GM20431 (cell line): Measurements from ENCODE around the gene OR4K17.
"Not testable (repeated sequence)": the region's sequence is repeated elsewhere in the genome, so short reads cannot be mapped to it uniquely, and the experiment has no call there.

Experiments used
- in situ Hi-C: fragments of 300-500 bp; cut with MseI, MboI; formaldehyde crosslinking; loops from one replicate; pipeline ENCODE4 v1.15.0; 2020; ENCODE audit warnings: low sequenced_read_pairs; ENCODE audit not compliant: unreplicated experiment

The OR4K17 gene, protein sequence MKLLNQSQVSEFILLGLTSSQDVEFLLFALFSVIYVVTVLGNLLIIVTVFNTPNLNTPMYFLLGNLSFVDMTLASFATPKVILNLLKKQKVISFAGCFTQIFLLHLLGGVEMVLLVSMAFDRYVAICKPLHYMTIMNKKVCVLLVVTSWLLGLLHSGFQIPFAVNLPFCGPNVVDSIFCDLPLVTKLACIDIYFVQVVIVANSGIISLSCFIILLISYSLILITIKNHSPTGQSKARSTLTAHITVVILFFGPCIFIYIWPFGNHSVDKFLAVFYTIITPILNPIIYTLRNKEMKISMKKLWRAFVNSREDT

DNA sequence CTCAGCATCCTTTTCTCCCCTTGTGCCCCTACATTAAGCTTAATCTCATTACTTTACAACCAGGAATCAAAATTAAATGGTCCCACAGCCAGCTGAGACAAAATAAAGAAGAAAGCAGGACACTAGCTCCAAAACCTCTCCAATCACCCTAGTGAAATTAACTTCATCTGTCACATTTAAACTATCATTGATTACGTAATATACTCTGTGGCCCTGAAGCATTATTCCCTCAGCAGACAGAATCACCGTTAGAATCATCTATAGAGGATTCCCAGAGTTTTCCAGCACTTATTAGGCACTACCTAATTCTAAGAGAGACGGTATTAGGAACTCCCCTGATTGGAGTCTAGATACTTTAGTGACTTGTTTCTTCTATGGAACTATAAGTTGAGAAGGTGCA is at the start of gene OR4K17:
OR4K17 (plus strand) TSS at position 302 of the 400 bp plus-strand sequence. CDS start 6,761 bp downstream, outside the sequence.
- in situ Hi-C loops = no loop called here

DNA sequence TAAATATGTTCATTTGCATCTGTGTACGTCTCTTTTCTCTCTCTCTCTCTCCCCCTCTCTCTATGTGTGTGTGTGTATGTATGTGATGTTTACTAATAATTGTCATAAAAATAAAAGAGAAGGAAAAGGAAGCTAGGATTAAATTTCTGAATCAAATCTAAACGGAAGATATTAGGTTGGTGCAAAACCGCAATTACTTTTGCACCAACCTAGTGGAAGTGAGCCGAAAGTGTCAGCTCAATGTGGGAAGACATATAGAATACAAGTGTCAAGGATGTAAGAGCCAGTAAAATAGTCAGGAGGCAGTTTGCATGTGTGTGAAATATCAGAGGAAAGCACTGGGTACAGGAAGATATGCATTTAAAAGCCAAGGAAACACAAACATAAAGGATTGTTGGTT is 18.5 kb upstream of the OR4K17 start:
- in situ Hi-C loops = no loop called here

DNA sequence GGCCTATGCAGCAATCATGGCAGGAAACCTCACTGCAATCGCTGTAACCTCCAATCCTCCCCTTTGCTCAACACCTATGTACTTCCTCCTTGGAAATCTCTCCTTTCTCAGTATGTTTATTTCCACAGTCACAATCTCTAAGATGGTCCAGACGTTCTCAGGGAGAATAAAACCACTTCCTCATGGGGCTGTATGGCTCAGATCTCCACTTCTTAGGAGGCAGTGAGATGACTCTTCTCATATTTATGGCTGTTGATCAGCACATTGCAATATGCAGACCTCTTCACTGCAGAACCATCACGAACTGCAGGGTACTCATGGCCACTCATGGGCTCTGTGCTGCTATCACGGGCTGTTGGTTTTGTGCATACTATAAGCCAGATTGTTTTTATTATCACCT is 17.1 kb upstream of the OR4K17 start:
- in situ Hi-C loops = no loop called here

DNA sequence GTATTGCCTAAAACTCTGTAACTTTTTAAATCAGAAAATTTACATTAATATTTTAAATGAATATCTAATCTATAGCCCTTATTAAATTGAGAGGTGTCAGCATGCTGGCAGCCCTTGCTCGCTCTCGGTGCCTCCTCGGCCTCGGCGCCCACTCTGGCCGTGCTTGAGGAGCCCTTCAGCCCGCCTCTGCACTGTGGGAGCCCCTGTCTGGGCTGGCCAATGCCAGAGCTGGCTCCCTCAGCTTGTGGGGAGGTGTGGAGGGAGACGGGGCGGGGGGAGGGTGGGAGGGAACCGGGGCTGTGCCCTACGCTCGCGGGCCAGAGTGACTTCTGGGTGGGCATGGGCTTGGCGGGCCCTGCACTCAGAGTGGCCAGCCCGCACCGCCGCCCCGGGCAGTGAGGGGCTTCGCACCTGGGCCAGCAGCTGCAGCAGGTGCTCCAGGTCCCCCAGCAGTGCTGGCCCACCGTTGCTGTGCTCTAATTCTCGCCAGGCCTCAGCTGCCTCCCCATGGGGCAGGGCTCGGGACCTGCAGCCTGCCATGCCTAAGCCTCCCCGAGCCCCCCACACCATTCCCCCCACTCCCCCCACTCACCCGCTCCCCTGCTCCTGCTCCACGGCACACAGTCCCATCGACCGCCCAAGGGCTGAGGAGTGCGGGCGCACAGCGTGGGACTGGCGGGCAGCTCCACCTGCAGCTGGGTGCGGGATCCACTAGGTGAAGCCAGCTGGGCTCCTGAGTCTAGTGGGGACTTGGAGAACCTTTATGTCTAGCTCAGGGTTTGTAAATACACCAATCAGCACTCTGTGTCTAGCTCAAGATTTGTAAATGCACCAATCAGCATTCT is 11.4 kb upstream of the OR4K17 start:
- in situ Hi-C loops = not testable (repeated sequence)

DNA sequence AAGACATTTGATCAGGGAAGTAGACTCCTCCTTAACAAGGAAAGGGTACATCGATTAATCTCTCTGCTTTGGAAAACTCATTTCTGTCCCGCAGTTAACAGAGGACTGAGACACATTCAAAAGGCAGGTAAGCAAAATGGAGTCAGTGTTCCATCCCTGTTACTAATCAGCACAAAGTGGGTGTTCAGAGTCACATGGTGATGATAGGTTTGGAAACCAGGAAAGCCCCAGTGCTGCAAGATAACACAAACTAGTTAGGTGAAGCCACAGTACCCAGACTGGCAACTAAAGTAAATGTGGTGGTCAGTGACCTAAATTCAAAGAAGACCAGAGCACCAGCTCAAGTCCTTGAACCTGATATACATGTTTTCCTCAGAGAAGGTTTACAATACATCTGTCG is 1.8 kb downstream of the OR4K17 start:
- in situ Hi-C loops = no loop called here

DNA sequence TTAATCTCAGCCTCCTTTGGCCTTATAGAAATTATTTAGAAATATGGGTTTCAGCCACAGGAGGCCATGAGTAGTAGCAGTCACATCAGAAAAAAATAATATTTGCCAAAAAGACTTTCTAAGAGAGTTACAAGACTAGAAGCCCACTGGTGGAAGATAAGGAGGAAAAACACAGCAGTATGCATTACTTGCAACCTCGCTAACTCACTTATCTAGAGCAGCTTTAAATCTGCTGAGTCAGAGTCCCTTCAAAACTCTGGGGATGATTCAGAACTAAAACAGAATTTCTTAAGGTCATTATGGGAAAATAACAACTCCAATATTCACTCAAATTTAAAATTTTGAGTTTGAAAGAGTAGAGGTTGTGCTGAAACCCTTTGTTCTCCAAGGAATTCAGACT is 6.2 kb downstream of the OR4K17 start:
- in situ Hi-C loops = no loop called here

DNA sequence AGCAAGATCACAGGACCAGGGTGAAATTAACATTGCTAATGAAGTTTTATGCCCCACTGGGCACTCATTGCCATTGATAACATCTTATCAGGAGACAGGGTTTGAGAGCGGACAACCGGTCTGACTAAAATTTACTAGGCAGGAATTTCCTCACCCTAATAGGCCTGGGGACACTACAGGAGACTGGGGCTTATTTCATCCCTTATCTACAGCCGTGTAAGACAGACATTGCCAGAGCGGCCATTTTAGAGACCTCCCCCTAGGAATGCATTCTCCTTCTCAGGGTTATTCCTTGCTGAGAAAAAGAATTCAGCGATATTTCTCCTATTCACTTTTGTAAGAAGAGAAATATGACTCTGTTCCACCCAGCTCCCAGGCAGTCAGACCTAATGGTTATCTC is 8.3 kb downstream of the OR4K17 start:
- in situ Hi-C loops = no loop called here

DNA sequence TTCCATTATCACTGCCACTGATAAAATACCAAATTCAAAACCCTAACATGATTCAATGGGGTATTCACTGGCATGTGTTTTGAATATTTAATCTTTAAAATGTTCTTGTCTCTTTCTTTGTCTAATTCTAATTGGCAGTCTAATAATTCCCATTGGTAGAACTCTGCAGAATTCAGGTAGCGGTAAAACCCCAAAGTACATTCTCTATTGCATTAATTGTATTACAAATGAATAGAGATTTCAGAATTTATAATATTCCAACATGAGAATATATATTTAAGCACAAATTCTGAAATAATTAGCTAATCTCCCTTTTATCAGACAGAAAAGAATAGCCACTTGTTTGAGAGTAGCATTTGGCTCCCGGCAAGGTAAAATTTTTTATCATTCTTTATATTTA is 28.0 kb downstream of the OR4K17 start, which contains the start of gene OR4N5:
OR4N5 (plus strand) TSS at position 301 of the 400 bp plus-strand sequence. CDS start 4,916 bp downstream, outside the sequence.
- in situ Hi-C loops = no loop called here

DNA sequence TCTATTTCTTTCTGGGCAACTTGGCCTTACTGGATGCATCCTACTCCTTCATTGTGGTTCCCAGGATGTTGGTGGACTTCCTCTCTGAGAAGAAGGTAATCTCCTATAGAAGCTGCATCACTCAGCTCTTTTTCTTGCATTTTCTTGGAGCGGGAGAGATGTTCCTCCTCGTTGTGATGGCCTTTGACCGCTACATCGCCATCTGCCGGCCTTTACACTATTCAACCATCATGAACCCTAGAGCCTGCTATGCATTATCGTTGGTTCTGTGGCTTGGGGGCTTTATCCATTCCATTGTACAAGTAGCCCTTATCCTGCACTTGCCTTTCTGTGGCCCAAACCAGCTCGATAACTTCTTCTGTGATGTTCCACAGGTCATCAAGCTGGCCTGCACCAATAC is 33.4 kb downstream of the OR4K17 start:
- in situ Hi-C loops = no loop called here

DNA sequence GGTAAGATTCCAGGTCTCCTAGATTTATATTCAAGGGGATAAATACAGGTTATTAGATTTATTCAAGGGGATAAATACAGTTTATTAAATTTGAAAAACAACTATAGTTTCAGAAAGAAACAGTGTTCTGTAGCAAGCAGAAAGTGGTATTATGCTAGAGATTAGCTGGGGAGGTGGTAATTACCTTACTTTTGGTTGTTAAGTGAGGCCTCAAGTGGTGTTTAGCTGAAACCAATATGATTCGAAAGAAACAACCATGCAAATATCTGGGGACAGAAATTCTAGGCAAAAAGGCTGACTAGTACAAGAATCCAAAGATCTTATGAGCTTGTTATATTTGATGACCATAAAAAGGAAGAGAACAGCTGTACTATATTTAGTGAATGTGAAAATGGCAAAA is 34.3 kb downstream of the OR4K17 start:
- in situ Hi-C loops = no loop called here

DNA sequence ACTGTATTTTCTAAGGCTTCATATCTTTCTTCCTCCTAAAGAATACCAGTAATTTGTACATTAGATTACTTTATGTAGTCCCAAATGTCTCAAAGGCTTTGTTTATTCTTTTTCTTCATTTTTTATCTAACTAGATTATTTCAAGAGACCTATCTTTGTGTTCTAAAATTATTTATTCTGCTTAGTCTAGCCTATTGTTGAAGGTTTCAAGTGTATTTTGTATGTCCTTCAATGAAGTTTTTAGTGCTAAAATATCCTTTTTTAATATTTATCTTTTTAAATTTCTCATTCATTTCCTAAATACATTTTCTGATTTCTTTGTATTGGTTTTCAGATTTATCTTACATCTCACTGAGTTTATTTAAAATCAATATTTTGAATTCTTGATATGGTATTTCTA is 53.9 kb downstream of the OR4K17 start:
- in situ Hi-C loops = no loop called here

DNA sequence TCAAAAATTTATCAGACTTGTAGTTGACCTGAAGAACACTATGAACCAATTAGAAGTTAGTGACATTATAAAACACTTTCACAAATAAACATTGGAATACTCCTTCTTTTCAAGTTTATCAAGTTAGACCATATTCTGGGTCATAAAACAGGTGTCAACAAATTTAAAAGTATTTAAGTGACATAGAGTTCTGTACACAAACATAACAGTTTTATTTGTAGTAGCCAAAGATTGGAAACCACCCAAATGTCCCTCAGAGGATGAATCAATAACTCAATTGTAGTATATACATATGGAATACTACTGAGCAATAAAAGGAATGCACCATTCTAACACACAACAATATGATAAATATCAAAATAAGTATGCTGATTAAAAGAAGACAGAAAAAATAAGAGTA is 56.6 kb downstream of the OR4K17 start:
- in situ Hi-C loops = no loop called here

DNA sequence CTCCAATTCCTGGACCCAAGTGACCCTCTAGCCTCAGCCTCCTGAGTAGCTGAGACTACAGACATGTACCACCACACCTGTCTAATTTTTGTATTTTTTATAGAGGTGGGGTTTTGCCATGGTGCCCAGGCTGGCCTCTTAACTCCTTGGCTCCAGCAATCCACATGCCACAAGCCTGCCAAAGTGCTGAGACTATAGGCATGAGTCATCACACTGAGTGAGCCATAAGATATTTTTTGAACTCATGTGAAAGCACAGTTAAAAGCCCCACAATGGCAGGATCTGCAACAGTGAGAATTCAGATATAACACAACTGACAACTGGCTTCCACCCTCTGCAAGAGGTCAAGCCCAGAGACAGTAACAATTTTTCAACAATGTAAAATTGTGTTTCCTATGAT is 59.3 kb downstream of the OR4K17 start:
- in situ Hi-C loops = not testable (repeated sequence)
